A673 (cell line): ENCODE results near the gene FAM174C. TPM values are rescaled to one million over a fixed set of nuclear protein-coding genes. Genes with fewer than 3 reads are reported as not detected.

Source experiments
- BruUV-seq: library from RNA; stranded (reverse); fragments of 400-500 nt; replicated peaks from 2 replicates; lab custom pipeline; 2021; lab: Mats Ljungman, UMichigan
- CTCF ChIA-PET: fragments of 300-600 bp; sonication (Branson Sonifier 250); formaldehyde crosslinking; loops from one replicate; lab custom pipeline; 2022; ENCODE audit warnings: antibody characterized with exemption; lab: Charles Lee
- POLR2A ChIA-PET: fragments of 300-600 bp; sonication (Branson Sonifier 250); formaldehyde crosslinking; loops from one replicate; lab custom pipeline; 2022; ENCODE audit warnings: antibody characterized with exemption; ENCODE audit not compliant: low non-redundant PET; lab: Charles Lee
- DNase-seq: peaks from one replicate; pipeline ENCODE4 v3.0.0-alpha.2; 2015; ENCODE audit warnings: low spot score
- H3K27ac ChIP-seq: fragments of 200-600 bp; sonication (generic); 2 replicates; pipeline ENCODE4 v1.5.1; 2016; ENCODE audit warnings: mixed run types, low read depth, mild to moderate bottlenecking, mixed read lengths, antibody characterized with exemption, low read length; ENCODE audit not compliant: poor library complexity, severe bottlenecking
- H3K27me3 ChIP-seq: fragments of 200-600 bp; sonication (generic); replicated peaks from 2 replicates; pipeline ENCODE4 v1.6.1; 2017; ENCODE audit warnings: mixed run types, low read depth, mild to moderate bottlenecking, mixed read lengths, antibody characterized with exemption, low read length; ENCODE audit not compliant: insufficient read depth, poor library complexity
- H3K36me3 ChIP-seq: fragments of 200-600 bp; sonication (generic); 2 replicates; pipeline ENCODE4 v1.6.1; 2016; ENCODE audit warnings: mixed run types, mild to moderate bottlenecking, mixed read lengths, antibody characterized with exemption, low read length; ENCODE audit not compliant: insufficient read depth, poor library complexity, severe bottlenecking
- H3K4me1 ChIP-seq: fragments of 200-600 bp; sonication (generic); 2 replicates; pipeline ENCODE4 v1.6.1; 2017; ENCODE audit warnings: mixed run types, mild to moderate bottlenecking, mixed read lengths, antibody characterized with exemption, low read length; ENCODE audit not compliant: insufficient read depth, poor library complexity, severe bottlenecking
- H3K4me3 ChIP-seq: fragments of 200-600 bp; sonication (generic); 2 replicates; pipeline ENCODE4 v1.5.1; 2016; ENCODE audit warnings: low read depth, mixed run types, mild to moderate bottlenecking, mixed read lengths, low read length; ENCODE audit not compliant: poor library complexity, severe bottlenecking
- H3K9me3 ChIP-seq: fragments of 200-600 bp; sonication (generic); 2 replicates; pipeline ENCODE4 v1.6.1; 2016; ENCODE audit warnings: mixed run types, low read depth, mild to moderate bottlenecking, mixed read lengths, antibody characterized with exemption, low read length; ENCODE audit not compliant: poor library complexity, severe bottlenecking
- CTCF ChIP-seq: fragments of 300-800, 200-600 bp; sonication (generic); conservative IDR thresholded peaks from 2 replicates; pipeline ENCODE4 v1.5.1; 2017; ENCODE audit warnings: low read depth, mild to moderate bottlenecking, antibody characterized with exemption, low read length, moderate library complexity, mixed read lengths
- EZH2 ChIP-seq: fragments of 200-600 bp; sonication (generic); IDR thresholded peaks from 2 replicates; pipeline ENCODE4 v1.6.1; 2017; ENCODE audit warnings: borderline replicate concordance, low read depth, mild to moderate bottlenecking, mixed read lengths, antibody characterized with exemption, low read length; ENCODE audit not compliant: poor library complexity, severe bottlenecking
- intact Hi-C: fragments of 100-400 bp; cut with micrococcal nuclease; formaldehyde crosslinking; loops from one replicate; pipeline ENCODE4 v1.10.0; 2022; ENCODE audit not compliant: unreplicated experiment
- total RNA-seq: library from RNA; stranded (reverse); gene quantifications from 2 replicates; pipeline ENCODE4 v1.2.3, GENCODE V29; 2021

Gene FAM174C
- total RNA-seq, 1 experiment from 2014 or later: 88.6 TPM

DNA sequence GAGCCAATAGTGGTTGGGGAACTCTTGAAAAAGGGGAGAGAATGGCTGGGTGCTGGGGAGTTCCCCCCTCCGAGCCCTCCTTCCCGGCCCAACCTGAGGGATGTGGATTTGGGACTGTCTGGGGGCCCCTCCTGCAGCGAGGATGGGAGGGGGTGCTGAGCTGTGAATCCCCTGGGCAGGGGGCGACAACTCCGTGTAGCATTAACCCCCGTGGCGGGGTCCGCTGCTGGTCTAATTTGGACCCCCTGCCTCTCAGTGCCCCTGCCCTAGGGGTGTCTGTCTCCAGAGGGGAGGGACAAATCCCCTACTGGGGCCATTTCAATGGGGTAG, 17.2 kb upstream of the FAM174C start:
- ChIA-PET CTCF (no interaction called here), POLR2A (interaction anchor here (0.6 to 0.7 kb wide), 3 partner anchors 8 to 11 kb away, joined by 5 to 10 read pairs (median 8); no protein-coding TSS in a partner anchor)
- BruUV-seq: TSS peak; percentile 28
- intact Hi-C loops: no loop called here
- Histone ChIP-seq H3K9me3 (no peaks in the 10 kb centered on the region), H3K4me1 (peaks cover 87% of the 10 kb centered on the region), H3K27ac (peak overlapping the region; percentile 77), H3K36me3 (peaks cover 47% of the 10 kb centered on the region), H3K27me3 (no peaks in the 10 kb centered on the region), H3K4me3 (no peak overlapping the region)
- peak; percentile 32 for DNase-seq
- no peak for TF ChIP-seq EZH2
- TF ChIP-seq CTCF: no peak

DNA sequence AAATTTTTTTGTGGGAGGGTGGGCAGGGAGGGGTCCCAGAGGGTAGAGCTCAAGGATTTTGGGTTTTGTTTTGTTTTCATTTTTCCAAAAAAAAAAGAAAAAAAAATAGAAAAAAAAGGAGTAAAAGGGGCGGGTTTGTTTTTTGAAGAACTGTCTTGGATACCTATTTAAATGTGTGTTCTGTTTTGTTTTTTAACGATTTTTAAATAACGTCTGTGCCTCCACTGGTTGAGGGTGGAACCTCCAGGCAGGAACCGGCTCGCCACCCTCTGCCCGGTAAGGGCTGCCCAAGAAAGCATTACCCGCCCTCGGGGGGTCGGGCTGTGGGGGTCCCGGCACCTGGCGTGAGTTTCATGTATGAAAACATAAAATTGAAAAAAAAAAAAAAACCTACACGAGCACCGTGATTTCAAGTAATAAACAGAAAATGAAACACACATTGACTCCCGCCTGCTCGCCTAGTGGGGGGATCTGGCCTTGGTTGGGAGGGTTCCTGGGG, 16.6 kb upstream of the FAM174C start:
- H3K4me1 ChIP-seq: peaks cover 84% of the 10 kb centered on the region
- H3K27ac ChIP-seq: peak overlapping the region; percentile 77
- H3K4me3 ChIP-seq: peak overlapping the region; percentile 25
- H3K9me3 ChIP-seq: no peaks in the 10 kb centered on the region
- DNase-seq: no peak
- peaks cover 43% of the 10 kb centered on the region for H3K36me3 ChIP-seq
- CTCF ChIA-PET: no interaction called here
- intact Hi-C loops: no loop called here
- no peak for TF ChIP-seq EZH2
- no peaks in the 10 kb centered on the region for H3K27me3 ChIP-seq
- POLR2A ChIA-PET: interaction anchor here (0.6 kb wide), 2 partner anchors 10 to 11 kb away, joined by 5 to 8 read pairs; no protein-coding TSS in a partner anchor
- BruUV-seq: no TSS peak

DNA sequence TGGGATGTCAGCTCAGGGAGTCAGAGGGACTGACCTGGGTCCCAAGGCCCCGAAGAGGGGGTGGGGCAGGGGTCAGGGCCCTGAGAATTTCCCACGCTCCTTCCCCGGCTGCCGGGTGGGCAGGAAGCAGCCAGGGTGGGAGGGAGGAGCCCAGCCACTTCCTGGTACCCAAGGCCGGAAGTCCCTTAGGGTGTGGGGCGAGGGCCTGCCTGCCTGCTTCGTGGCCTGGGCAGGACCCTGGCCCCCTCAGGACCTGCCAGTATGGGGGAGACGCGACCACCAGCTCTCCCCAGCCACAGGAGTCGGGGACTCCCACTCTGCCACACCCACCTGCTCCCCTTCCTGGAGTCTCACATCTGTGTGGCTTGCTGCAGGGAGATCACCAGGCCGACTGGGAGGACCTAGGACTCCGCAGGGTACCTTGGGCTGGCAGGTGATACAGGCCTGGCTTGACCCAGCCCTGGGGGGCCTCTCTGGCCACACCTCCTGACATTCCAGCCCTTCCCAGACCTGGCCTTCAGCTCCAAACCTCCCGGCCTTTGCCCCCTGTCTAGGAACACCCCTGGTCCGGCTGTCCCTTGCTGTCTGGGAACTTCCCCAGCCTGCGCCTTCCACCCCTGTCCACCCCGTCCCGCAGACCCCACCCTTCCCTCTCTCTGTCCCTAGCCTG, 16.0 kb upstream of the FAM174C start:
- Histone ChIP-seq H3K27ac (peak overlapping the region; percentile 77), H3K4me3 (peak overlapping the region; percentile 25), H3K36me3 (peaks cover 37% of the 10 kb centered on the region), H3K9me3 (no peaks in the 10 kb centered on the region), H3K4me1 (peaks cover 78% of the 10 kb centered on the region), H3K27me3 (no peaks in the 10 kb centered on the region)
- DNase-seq: peak; percentile 78
- ChIA-PET POLR2A (no interaction called here), CTCF (no interaction called here)
- no TSS peak for BruUV-seq
- intact Hi-C loops: no loop called here
- TF ChIP-seq EZH2 (no peak), CTCF (no peak)
